ENCODE data around the gene CHMP2A. TPM values are rescaled to one million over a fixed set of nuclear protein-coding genes. Genes with fewer than 3 reads are reported as not detected.

The CHMP2A gene
- total and polyA plus RNA-seq, 2 of the 8 experiments (the other 6 are each of a cell fraction or from before 2014, with no cell fraction given): 70.0 to 132 TPM

DNA sequence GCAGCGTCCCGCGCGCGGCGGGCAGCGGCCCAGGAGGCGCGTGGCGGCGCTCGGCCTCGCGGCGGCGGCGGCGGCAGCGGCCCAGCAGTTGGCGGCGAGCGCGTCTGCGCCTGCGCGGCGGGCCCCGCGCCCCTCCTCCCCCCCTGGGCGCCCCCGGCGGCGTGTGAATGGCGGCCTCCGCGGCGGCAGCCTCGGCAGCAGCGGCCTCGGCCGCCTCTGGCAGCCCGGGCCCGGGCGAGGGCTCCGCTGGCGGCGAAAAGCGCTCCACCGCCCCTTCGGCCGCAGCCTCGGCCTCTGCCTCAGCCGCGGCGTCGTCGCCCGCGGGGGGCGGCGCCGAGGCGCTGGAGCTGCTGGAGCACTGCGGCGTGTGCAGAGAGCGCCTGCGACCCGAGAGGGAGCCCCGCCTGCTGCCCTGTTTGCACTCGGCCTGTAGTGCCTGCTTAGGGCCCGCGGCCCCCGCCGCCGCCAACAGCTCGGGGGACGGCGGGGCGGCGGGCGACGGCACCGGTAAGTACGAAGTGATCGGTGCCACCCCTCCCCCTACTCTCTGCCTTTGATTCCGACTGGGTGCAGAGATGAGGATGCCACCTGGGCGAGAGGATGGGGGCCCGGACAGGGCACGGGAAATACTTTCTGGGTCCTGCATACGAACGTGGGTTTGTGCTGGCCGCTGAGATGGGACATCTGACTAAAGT lies 10.2 kb downstream of the CHMP2A start (continued):
- TF ChIP-seq BRCA1 (IDR thresholded peaks at IDR 0.05; ENCODE audit: low read depth, low read length) (no peak), SUZ12 (IDR thresholded peaks at IDR 0.05; ENCODE audit: low read length) (no peak)

All from H1 (cell line).